ENCODE measurements around the gene DPM2.

Gene DPM2

DNA sequence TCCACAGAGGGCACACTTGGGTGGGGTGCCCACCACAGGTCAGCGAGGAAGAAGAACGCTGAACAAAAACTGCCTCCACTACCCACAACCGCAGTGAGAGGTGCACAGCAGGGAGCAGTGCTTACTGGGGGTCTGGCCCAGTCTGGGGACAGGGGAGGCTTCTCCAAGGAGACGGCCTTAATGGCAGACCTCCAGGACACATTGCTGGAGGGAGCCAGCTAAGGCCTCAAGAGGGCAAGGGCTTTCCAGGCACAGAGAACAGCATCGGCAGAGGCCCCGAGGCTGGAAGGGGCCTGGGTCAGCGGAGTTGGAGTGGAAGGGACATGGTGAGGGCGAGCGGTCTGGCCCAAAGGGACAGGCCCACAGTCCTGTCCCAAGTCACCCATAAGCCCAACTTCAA is 8.3 kb upstream of the DPM2 start:
- TF ChIP-seq, protein P1, sequence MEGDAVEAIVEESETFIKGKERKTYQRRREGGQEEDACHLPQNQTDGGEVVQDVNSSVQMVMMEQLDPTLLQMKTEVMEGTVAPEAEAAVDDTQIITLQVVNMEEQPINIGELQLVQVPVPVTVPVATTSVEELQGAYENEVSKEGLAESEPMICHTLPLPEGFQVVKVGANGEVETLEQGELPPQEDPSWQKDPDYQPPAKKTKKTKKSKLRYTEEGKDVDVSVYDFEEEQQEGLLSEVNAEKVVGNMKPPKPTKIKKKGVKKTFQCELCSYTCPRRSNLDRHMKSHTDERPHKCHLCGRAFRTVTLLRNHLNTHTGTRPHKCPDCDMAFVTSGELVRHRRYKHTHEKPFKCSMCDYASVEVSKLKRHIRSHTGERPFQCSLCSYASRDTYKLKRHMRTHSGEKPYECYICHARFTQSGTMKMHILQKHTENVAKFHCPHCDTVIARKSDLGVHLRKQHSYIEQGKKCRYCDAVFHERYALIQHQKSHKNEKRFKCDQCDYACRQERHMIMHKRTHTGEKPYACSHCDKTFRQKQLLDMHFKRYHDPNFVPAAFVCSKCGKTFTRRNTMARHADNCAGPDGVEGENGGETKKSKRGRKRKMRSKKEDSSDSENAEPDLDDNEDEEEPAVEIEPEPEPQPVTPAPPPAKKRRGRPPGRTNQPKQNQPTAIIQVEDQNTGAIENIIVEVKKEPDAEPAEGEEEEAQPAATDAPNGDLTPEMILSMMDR (IDR thresholded peaks at IDR 0.05): no peak
- DNase-seq (ENCODE audit: low spot score): no peak
- Histone ChIP-seq H3K4me3 (no peak overlapping the region), H3K27ac (peak overlapping the region in 1 of 2 donors; percentile 32)

DNA sequence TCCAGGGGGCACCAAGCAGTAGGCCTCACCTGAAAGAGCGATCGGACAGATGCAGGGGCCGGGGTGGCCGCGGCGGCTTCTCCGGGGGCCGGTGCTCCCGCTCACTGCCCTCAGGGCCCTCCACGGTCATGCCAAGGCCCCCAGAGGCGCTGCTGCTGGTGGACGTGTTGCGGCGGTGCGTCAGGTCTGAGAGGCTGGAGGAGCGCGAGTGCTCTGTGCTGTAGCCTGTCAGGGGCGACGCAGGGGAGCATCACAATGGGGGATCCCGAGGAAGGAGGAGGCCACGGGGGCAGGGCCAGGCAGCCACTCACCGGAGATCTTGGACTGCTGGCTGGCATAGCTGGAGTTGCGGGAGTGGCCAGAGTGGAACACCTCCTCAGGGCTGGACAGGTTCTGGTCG is 7.7 kb upstream of the DPM2 start:
- TF ChIP-seq, protein P1 (IDR thresholded peaks at IDR 0.05): no peak
- Histone ChIP-seq H3K27ac (no peak overlapping the region), H3K4me3 (no peak overlapping the region)
- DNase-seq (ENCODE audit: low spot score): no peak

DNA sequence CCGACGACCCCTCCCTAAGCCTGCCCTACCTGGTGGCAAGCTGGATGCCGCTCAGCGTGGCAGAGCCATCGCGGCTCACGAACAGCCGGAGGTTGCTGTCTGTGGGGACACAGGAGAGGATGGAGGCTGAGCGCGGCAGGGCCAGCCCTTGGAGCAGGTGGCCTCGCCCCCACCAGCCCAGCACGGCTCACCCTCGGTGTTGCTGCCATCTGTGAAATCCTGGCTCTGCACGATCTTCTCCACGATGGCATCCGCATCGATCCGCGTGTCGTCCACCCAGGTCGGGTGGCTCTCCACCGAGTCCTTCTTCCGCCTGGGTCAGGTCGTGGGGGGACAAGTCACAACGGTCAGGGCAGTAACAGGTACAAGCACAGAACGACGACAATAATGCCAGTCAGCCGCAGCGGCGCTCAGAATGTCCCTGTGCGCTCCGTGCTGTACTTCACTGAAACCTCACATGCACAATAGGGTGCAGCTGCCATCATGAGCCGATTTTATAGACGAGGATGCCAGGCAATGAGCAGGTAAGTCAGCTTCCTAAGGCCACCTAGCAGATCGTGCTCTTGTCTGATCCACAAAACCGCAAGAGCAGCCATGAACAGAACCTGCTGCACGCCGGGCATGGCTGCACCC is 7.0 kb upstream of the DPM2 start:
- TF ChIP-seq, protein P1 (IDR thresholded peaks at IDR 0.05): no peak
- H3K27ac ChIP-seq: no peak overlapping the region
- no peak overlapping the region for H3K4me3 ChIP-seq
- DNase-seq (ENCODE audit: low spot score): no peak

DNA sequence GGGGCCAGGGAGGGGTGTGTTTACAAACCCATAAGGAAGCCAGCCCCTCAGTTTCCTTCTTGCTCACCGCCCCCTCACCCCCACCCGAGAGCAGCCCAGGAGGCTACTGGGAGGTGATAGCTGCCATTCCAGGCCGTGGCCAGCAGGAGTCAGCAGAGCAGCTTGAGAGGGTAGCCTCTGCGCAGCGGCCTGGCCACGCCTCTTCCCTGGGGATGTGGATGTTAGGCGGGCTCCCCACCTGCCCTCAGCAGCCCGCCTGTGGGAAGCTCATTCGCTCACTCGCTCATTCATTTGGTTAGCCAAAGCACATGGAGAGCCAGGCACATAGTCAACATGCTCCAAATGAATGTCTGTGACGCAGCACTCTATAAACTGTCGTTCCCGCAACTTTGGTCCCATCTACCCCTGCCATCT is 6.1 kb upstream of the DPM2 start:
- TF ChIP-seq, protein P1 (IDR thresholded peaks at IDR 0.05): peak; percentile 82
- peak overlapping the region in 1 of 2 donors; percentile 15 for H3K27ac ChIP-seq
- DNase-seq (ENCODE audit: low spot score): no peak
- no peak overlapping the region for H3K4me3 ChIP-seq

DNA sequence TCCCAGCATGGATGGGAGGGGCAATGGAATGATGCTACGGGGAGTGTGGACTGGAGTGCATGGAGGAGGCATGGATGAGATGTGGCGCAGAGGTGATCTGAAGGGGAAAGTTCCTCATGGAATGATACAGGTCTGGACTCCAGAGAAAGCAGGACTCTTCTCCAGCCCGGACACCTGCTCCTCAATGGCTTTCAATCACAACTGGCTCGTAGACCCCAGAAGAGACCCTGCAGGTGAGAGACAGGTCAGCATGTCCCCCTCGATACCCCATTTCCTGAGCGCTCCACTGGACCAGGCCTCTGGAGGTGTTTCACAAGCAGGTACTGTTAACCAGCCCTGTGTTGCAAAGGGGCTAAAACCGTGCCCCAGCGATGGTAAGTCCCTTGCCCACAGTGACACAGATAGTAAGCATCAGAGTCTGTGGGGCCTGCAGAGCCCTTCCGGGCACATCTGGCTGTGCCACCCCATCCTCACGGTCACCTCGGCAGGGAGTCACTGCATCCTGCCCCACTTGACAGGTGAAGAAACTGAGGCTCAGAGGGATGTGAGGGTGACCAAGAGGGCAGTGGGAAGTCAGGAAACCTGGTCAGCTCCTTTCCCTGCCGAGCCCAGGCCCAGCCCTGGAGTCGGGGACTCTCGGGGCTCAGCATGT is 5.5 kb upstream of the DPM2 start:
- DNase-seq (ENCODE audit: low spot score): no peak
- Histone ChIP-seq H3K4me3 (no peak overlapping the region), H3K27ac (peak overlapping the region in 1 of 2 donors; percentile 28)
- TF ChIP-seq, protein P1 (IDR thresholded peaks at IDR 0.05): no peak

DNA sequence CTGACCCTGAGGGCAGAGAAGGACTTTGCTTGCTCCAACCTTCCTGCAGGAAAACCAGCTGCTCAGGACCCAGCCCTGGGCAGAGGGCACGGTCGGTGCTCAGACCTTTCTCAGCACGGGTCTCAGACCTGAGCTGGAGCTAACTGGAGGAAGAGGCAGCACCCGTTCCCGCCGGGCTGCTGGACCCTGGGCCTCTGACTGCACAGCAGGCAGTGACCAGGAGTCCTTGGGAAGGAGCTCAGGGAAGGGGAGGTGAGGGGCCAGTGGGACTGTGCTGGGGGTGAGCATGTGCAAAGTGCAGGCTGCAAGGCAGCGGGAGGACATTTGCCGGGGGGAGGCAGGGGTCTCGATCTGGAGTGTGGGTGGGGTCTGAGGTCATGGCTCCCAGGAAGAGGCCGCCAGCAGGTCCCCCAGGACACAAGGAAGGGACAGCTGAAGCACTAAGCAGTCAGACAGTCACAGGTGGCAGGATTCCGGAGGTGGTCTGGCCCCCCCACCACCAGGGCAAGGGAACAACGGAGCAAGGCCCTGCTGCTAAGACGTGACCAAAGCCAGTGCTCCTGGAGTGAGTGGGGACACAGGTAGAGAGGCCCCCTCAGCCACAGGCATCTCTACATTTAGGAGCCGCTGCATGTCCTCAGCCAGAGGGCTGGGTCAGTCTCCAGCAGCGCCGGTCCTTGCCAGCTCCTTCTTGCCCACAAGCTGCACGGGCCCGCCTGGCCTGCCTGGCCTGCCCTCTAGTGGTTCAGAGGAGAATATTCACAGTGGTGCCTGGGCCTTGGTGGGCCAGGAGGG is 4.8 kb upstream of the DPM2 start:
- TF ChIP-seq, protein P1 (IDR thresholded peaks at IDR 0.05): peak; percentile 72
- Histone ChIP-seq H3K27ac (peak overlapping the region in 1 of 2 donors; percentile 28), H3K4me3 (no peak overlapping the region)
- no peak for DNase-seq (ENCODE audit: low spot score)

All from coronary artery (tissue), 2 donors.